GM12865 (cell line): ENCODE measurements around the gene HRAS.

ENCODE experiments used
- DNase-seq: peaks from one replicate; pipeline ENCODE4 v3.0.0; 2010; ENCODE audit warnings: low read depth
- H3K4me3 ChIP-seq: 2 replicates; pipeline ENCODE4 v1.5.1; 2011; ENCODE audit warnings: mild to moderate bottlenecking, low read depth, low read length, control low read depth
- TF ChIP-seq, protein P1 (sequence below): IDR thresholded peaks from 2 replicates; pipeline ENCODE4 v1.5.1; 2011; ENCODE audit warnings: low read length, control low read depth, low read depth, inconsistent platforms; ENCODE audit not compliant: insufficient read depth; ENCODE audit errors: missing control alignments

The HRAS gene

DNA sequence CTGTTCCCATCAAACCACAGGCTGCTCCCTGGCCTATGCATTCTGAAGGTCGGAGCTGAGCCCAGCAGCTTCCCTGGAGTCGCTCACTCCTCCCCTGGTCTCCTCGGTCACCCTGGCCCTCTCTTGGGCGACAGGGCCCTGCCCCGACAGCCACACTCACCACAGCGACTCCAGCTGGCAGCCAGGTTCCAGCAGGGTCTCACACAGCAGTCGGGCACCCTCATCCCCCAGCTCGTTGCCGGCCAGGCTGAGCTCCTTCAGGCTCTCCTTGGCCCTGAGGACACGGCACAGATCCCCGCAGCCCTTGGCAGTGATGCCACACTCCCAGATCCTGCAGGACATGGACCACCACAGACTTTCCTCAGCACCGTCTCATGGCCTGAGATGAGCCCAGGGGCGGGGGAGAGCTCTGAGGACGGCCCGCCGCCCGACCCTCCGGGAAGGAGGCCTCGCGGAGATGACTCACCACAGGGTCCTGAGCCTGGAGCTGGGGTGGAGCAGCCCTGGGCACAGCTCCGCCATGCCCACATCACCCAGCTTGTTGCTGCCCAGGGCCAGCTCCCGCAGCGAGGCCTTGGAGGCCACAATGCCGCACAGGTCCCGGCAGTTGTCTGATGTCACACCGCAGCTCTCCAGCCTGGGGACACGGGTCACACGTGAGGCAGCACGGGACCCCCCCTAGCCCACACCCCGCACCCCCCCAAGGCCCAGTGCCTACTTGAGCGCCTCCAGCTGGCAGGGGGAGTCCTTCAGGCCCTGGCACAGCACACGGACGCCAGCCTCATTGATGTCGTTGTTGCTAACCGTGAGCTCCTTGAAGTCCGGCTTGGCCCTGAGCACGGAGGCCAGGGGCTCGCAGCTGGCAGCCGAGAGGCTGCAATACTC, 36.8 kb downstream of the HRAS start:
- no peak for DNase-seq
- TF ChIP-seq, protein P1, sequence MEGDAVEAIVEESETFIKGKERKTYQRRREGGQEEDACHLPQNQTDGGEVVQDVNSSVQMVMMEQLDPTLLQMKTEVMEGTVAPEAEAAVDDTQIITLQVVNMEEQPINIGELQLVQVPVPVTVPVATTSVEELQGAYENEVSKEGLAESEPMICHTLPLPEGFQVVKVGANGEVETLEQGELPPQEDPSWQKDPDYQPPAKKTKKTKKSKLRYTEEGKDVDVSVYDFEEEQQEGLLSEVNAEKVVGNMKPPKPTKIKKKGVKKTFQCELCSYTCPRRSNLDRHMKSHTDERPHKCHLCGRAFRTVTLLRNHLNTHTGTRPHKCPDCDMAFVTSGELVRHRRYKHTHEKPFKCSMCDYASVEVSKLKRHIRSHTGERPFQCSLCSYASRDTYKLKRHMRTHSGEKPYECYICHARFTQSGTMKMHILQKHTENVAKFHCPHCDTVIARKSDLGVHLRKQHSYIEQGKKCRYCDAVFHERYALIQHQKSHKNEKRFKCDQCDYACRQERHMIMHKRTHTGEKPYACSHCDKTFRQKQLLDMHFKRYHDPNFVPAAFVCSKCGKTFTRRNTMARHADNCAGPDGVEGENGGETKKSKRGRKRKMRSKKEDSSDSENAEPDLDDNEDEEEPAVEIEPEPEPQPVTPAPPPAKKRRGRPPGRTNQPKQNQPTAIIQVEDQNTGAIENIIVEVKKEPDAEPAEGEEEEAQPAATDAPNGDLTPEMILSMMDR: no peak
- H3K4me3 ChIP-seq: no peak overlapping the region

GRCh38 chr11:497565-498296, 37.6 kb downstream of the HRAS start:
- TF ChIP-seq, protein P1: no peak
- DNase-seq: no peak
- H3K4me3 ChIP-seq: no peak overlapping the region

- TF ChIP-seq, protein P1: no peak
- H3K4me3 ChIP-seq: no peak overlapping the region
- DNase-seq: no peak
Observed at GRCh38 chr11:496834-497564, 38.4 kb downstream of the HRAS start.

- TF ChIP-seq, protein P1: no peak
- no peak overlapping the region for H3K4me3 ChIP-seq
- no peak for DNase-seq
Observed at GRCh38 chr11:495537-495931, 39.8 kb downstream of the HRAS start.

DNA sequence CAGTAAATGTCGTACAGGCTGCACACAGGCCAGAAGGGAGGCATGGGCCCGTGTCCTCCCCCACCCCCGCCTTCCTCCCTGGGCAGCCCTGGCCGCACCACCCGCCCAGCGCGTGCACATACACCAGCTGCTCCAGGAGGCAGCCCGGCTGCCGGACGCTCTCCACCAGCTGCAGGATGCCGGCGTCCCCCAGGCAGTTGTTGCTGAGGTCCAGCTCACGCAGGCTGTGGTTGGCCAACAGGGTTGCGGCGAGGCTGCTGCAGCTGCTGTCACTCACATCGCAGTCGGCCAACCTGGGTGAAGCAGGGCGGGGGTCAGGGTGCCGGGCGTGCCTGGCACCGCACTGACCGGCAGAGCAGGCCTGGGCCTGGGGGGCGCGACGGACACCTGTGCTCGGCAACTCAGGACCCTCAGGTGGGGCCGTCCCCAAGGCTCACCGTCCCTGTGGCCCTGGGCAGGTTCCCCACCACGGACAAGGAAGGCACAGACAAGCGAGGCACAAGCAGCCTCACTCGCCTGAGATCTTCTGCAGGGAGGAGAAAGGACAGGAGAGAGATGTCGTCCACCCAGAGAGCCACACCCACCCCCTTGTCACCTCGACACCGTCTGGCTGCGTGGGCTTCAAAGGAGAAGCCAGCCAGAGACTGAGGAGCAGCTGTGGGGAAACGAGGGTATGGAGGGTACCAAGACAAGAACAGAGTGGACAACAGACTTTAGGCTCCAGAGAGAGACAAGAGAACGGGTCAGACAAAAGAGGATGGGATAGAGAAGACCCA, 40.4 kb downstream of the HRAS start:
- no peak overlapping the region for H3K4me3 ChIP-seq
- DNase-seq: no peak
- TF ChIP-seq, protein P1: no peak
